HCT116 (cell line): ENCODE results near the gene FBXW2.

Experiments used
- CBX3 ChIP-seq: IDR thresholded peaks from 2 replicates; pipeline ENCODE4 v1.6.1; 2012; ENCODE audit warnings: low read depth
- CTCF ChIP-seq, 3 experiments: fragments of 200-600 bp in 1 of 3; sonication (generic) in 1 of 3; IDR thresholded peaks in 2 of 3; conservative IDR thresholded peaks in 1 of 3; 2 replicates each; pipeline ENCODE4 v1.5.1; 2012 to 2017; ENCODE audit warnings: low read depth in 2 of 3, low read length in 2 of 3, antibody characterized with exemption in 1 of 3, borderline replicate concordance in 1 of 3, control low read depth in 1 of 3, mild to moderate bottlenecking in 1 of 3, mixed read lengths in 1 of 3, mixed run types in 1 of 3, moderate library complexity in 1 of 3; ENCODE audit not compliant: insufficient read depth in 1 of 3
- ELF1 ChIP-seq: IDR thresholded peaks from 2 replicates; pipeline ENCODE4 v1.6.1; 2012; ENCODE audit warnings: low read depth, borderline replicate concordance
- EZH2 ChIP-seq: fragments of 200-600 bp; sonication (generic); IDR thresholded peaks from 2 replicates; pipeline ENCODE4 v1.6.1; 2017; ENCODE audit warnings: antibody characterized with exemption, mixed run types
- EZH2phosphoT487 ChIP-seq: fragments of 200-600 bp; IDR thresholded peaks from 2 replicates; pipeline ENCODE4 v1.6.1; 2018; ENCODE audit warnings: antibody characterized with exemption, borderline replicate concordance
- MAX ChIP-seq: IDR thresholded peaks from 2 replicates; pipeline ENCODE4 v1.6.1; 2012
- POLR2A ChIP-seq: IDR thresholded peaks from 2 replicates; pipeline ENCODE4 v1.7.0; 2011; ENCODE audit warnings: borderline replicate concordance; ENCODE audit not compliant: insufficient read depth, insufficient read length; ENCODE audit errors: extremely low read depth
- POLR2AphosphoS5 ChIP-seq: IDR thresholded peaks from 2 replicates; pipeline ENCODE4 v1.6.1; 2011; ENCODE audit warnings: mild to moderate bottlenecking, low read depth, low read length, moderate library complexity
- ZBTB33 ChIP-seq: IDR thresholded peaks from 2 replicates; pipeline ENCODE4 v1.6.1; 2011; ENCODE audit warnings: mild to moderate bottlenecking, low read length, moderate library complexity; ENCODE audit not compliant: insufficient replicate concordance; ENCODE audit errors: extremely low read depth

- no peak for TF ChIP-seq ELF1
- TF ChIP-seq POLR2A = no peak
- TF ChIP-seq CTCF (IDR thresholded peaks at IDR 0.05 in 2 of 3, conservative IDR thresholded peaks at IDR 0.05 in 1 of 3; ENCODE audit: borderline replicate concordance in 1 of 3, insufficient read depth in 1 of 3, low read depth in 2 of 3, low read length in 2 of 3) = no peak
- TF ChIP-seq EZH2 = no peak
- no peak for TF ChIP-seq ZBTB33
- TF ChIP-seq MAX = no peak
- TF ChIP-seq CBX3 = no peak
- no peak for TF ChIP-seq POLR2AphosphoS5
- no peak for TF ChIP-seq EZH2phosphoT487
Measured at GRCh38 chr9:120750421-120750820, 42.8 kb downstream of the FBXW2 start.
